ENCODE measurements around the gene SRSF2. TPM values are rescaled to one million over a fixed set of nuclear protein-coding genes. Genes with fewer than 3 reads are reported as not detected.
"Not testable (repeated sequence)": the region's sequence is repeated elsewhere in the genome, so short reads cannot be mapped to it uniquely, and the experiment has no call there.

SRSF2 gene
- total RNA-seq, 1 donor from 2014 or later: 215 TPM

- Mint-ChIP-seq H3K27ac (ENCODE audit: unreplicated experiment) (peak overlapping the region; percentile 75), H3K4me1 (ENCODE audit: unreplicated experiment) (peaks cover 38% of the 10 kb centered on the region), H3K27me3 (ENCODE audit: unreplicated experiment) (peaks cover 14% of the 10 kb centered on the region), H3K36me3 (ENCODE audit: low read depth, unreplicated experiment) (peaks cover 31% of the 10 kb centered on the region), H3K4me3 (ENCODE audit: unreplicated experiment) (peak overlapping the region; percentile 100), H3K9me3 (ENCODE audit: unreplicated experiment) (no peaks in the 10 kb centered on the region)
- TF ChIP-seq CTCF (IDR thresholded peaks at IDR 0.05; ENCODE audit: unreplicated experiment): no peak
- DNase-seq (ENCODE audit: low spot score): no peak
Observed at GRCh38 chr17:76735006-76735405, 2.1 kb downstream of the SRSF2 start.

GRCh38 chr17:76734080-76734840, 2.9 kb downstream of the SRSF2 start:
- no peak for TF ChIP-seq CTCF (IDR thresholded peaks at IDR 0.05; ENCODE audit: unreplicated experiment)
- H3K27me3 Mint-ChIP-seq (ENCODE audit: unreplicated experiment): peaks cover 12% of the 10 kb centered on the region
- peaks cover 31% of the 10 kb centered on the region for H3K36me3 Mint-ChIP-seq (ENCODE audit: low read depth, unreplicated experiment)
- H3K4me3 Mint-ChIP-seq (ENCODE audit: unreplicated experiment): peak overlapping the region; percentile 88
- no peak for DNase-seq (ENCODE audit: low spot score)
- H3K27ac Mint-ChIP-seq (ENCODE audit: unreplicated experiment): peak overlapping the region; percentile 79
- H3K4me1 Mint-ChIP-seq (ENCODE audit: unreplicated experiment): peaks cover 38% of the 10 kb centered on the region
- no peaks in the 10 kb centered on the region for H3K9me3 Mint-ChIP-seq (ENCODE audit: unreplicated experiment)

GRCh38 chr17:76733618-76733957, 3.5 kb downstream of the SRSF2 start:
- H3K9me3 Mint-ChIP-seq (ENCODE audit: unreplicated experiment): no peaks in the 10 kb centered on the region
- peak overlapping the region; percentile 79 for H3K27ac Mint-ChIP-seq (ENCODE audit: unreplicated experiment)
- peak overlapping the region; percentile 88 for H3K4me3 Mint-ChIP-seq (ENCODE audit: unreplicated experiment)
- peaks cover 31% of the 10 kb centered on the region for H3K36me3 Mint-ChIP-seq (ENCODE audit: low read depth, unreplicated experiment)
- no peak for TF ChIP-seq CTCF (IDR thresholded peaks at IDR 0.05; ENCODE audit: unreplicated experiment)
- DNase-seq (ENCODE audit: low spot score): no peak
- H3K4me1 Mint-ChIP-seq (ENCODE audit: unreplicated experiment): peaks cover 35% of the 10 kb centered on the region
- H3K27me3 Mint-ChIP-seq (ENCODE audit: unreplicated experiment): peaks cover 13% of the 10 kb centered on the region

GRCh38 chr17:76732734-76733617, 4.2 kb downstream of the SRSF2 start:
- Mint-ChIP-seq H3K27ac (ENCODE audit: unreplicated experiment) (peak overlapping the region; percentile 75), H3K27me3 (ENCODE audit: unreplicated experiment) (peaks cover 11% of the 10 kb centered on the region), H3K36me3 (ENCODE audit: low read depth, unreplicated experiment) (peaks cover 31% of the 10 kb centered on the region), H3K9me3 (ENCODE audit: unreplicated experiment) (no peaks in the 10 kb centered on the region), H3K4me1 (ENCODE audit: unreplicated experiment) (peaks cover 28% of the 10 kb centered on the region), H3K4me3 (ENCODE audit: unreplicated experiment) (peak overlapping the region; percentile 66)
- no peak for DNase-seq (ENCODE audit: low spot score)
- no peak for TF ChIP-seq CTCF (IDR thresholded peaks at IDR 0.05; ENCODE audit: unreplicated experiment)

GRCh38 chr17:76731800-76732733, 5.1 kb downstream of the SRSF2 start:
- not testable (repeated sequence) for DNase-seq (ENCODE audit: low spot score); H3K27ac Mint-ChIP-seq (ENCODE audit: unreplicated experiment); H3K9me3 Mint-ChIP-seq (ENCODE audit: unreplicated experiment); H3K4me3 Mint-ChIP-seq (ENCODE audit: unreplicated experiment)
- peaks cover 36% of the 10 kb centered on the region for H3K4me1 Mint-ChIP-seq (ENCODE audit: unreplicated experiment)
- H3K36me3 Mint-ChIP-seq (ENCODE audit: low read depth, unreplicated experiment): peaks cover 36% of the 10 kb centered on the region
- H3K27me3 Mint-ChIP-seq (ENCODE audit: unreplicated experiment): peaks cover 14% of the 10 kb centered on the region

Measured in endothelial cell (in vitro differentiated cells).